HepG2 (cell line): Measurements from ENCODE around the gene RHOC. TPM values are rescaled to one million over a fixed set of nuclear protein-coding genes. Genes with fewer than 3 reads are reported as not detected.

Experiments
- ATAC-seq: fragments of 200-7000 bp; cut with Tn5 transposase; 3 replicates; pipeline ENCODE4 v1.9.1; 2020; ENCODE audit warnings: mild to moderate bottlenecking, moderate library complexity
- BruUV-seq: library from RNA; stranded (reverse); fragments of 400-500 nt; replicated peaks from 2 replicates; lab custom pipeline; 2021; lab: Mats Ljungman, UMichigan
- CTCF ChIA-PET: fragments of 300-600 bp; formaldehyde crosslinking; extraction: SDS; loops from one replicate; lab custom pipeline; 2021; ENCODE audit warnings: low total read pairs, inconsistent platforms, low intra/inter-chr PET ratio; lab: Yijun Ruan, JAX
- POLR2A ChIA-PET: fragments of 350-600 bp; sonication (Branson Sonifier 250); formaldehyde crosslinking; loops from one replicate; lab custom pipeline; 2020; ENCODE audit warnings: antibody characterized with exemption, inconsistent platforms; lab: Yijun Ruan, JAX
- DNase-seq: peaks from one replicate; pipeline ENCODE4 v3.0.0-alpha.2; 2015; ENCODE audit warnings: low spot score
- FAIRE-seq: peaks from 3 replicates; lab custom pipeline; 2011; peaks lifted over from hg19 to GRCh38; lab: Jason Lieb, UNC
- H2AFZ ChIP-seq: one replicate; pipeline ENCODE4 v1.6.1; 2011; ENCODE audit warnings: low read length, inconsistent platforms
- H3K27ac ChIP-seq: fragments of 300-600 bp; 3 replicates; pipeline ENCODE4 v1.8.0; 2011; ENCODE audit warnings: mixed run types, mild to moderate bottlenecking, mixed read lengths, low read length, inconsistent platforms; ENCODE audit not compliant: insufficient read depth; ENCODE audit errors: extremely low read length
- H3K27me3 ChIP-seq, 2 experiments: fragments of 200-600 bp in 1 of 2; 2 replicates in 1 of 2; 3 replicates in 1 of 2; pipeline versions ENCODE4 v1.6.0 to v1.8.0; 2011; ENCODE audit warnings: low read length in 2 of 2, mild to moderate bottlenecking in 2 of 2, moderate library complexity in 2 of 2, inconsistent platforms in 1 of 2; ENCODE audit not compliant: insufficient read depth in 2 of 2, control insufficient read depth in 1 of 2
- H3K36me3 ChIP-seq, 2 experiments: fragments of 200-600 bp in 1 of 2; replicated peaks in 1 of 2; 2 replicates in 1 of 2; 3 replicates in 1 of 2; pipeline versions ENCODE4 v1.5.1 to v1.8.0; 2011; ENCODE audit warnings: low read length in 2 of 2, inconsistent platforms in 1 of 2; ENCODE audit not compliant: insufficient read depth in 2 of 2, control insufficient read depth in 1 of 2
- H3K4me1 ChIP-seq: 2 replicates; pipeline ENCODE4 v1.5.1; 2012; ENCODE audit warnings: low read length, inconsistent platforms; ENCODE audit not compliant: insufficient read depth
- H3K4me2 ChIP-seq: 2 replicates; pipeline ENCODE4 v1.6.0; 2011; ENCODE audit warnings: low read depth, low read length, inconsistent platforms
- H3K4me3 ChIP-seq, 3 experiments: fragments of 200-600 bp in 1 of 3; sonication (generic), shearing (Covaris generic) in 1 of 3; replicated peaks in 1 of 3; 2 replicates each; pipeline ENCODE4 v1.5.1; 2011 to 2016; ENCODE audit warnings: low read length in 3 of 3, inconsistent platforms in 2 of 3, low read depth in 2 of 3, mild to moderate bottlenecking in 2 of 3, control low read depth in 1 of 3, mixed read lengths in 1 of 3; ENCODE audit not compliant: insufficient read depth in 1 of 3
- H3K79me2 ChIP-seq: one replicate; pipeline ENCODE4 v1.6.1; 2011; ENCODE audit warnings: low read length, inconsistent platforms; ENCODE audit not compliant: insufficient read depth
- H3K9ac ChIP-seq: 2 replicates; pipeline ENCODE4 v1.6.0; 2011; ENCODE audit warnings: mild to moderate bottlenecking, low read depth, low read length, inconsistent platforms; ENCODE audit not compliant: insufficient read depth
- H3K9me3 ChIP-seq: 2 replicates; pipeline ENCODE4 v1.5.1; 2012; ENCODE audit warnings: mild to moderate bottlenecking, low read length
- H4K20me1 ChIP-seq: 2 replicates; pipeline ENCODE4 v1.6.0; 2011; ENCODE audit warnings: inconsistent platforms, mild to moderate bottlenecking, low read length, moderate library complexity; ENCODE audit not compliant: insufficient read depth
- ATM ChIP-seq: fragments of 450-650 bp; IDR thresholded peaks from 2 replicates; pipeline ENCODE4 v1.7.1; 2017; ENCODE audit warnings: mild to moderate bottlenecking, borderline replicate concordance
- CENPX ChIP-seq: sonication (generic); formaldehyde crosslinking; IDR thresholded peaks from 2 replicates; pipeline ENCODE4 v1.9.0; 2021; ENCODE audit warnings: mild to moderate bottlenecking, missing genetic modification reagents, moderate library complexity
- ELF4 ChIP-seq: sonication (generic); formaldehyde crosslinking; IDR thresholded peaks from 2 replicates; pipeline ENCODE4 v1.5.0; 2020; ENCODE audit warnings: missing genetic modification reagents, mild to moderate bottlenecking, moderate library complexity, borderline replicate concordance
- GATA4 ChIP-seq: sonication (generic); IDR thresholded peaks from 2 replicates; pipeline ENCODE4 v1.6.1; 2016; ENCODE audit warnings: antibody characterized with exemption, low read depth, borderline replicate concordance
- HBP1 ChIP-seq: IDR thresholded peaks from 2 replicates; pipeline ENCODE4 v1.6.1; 2016; ENCODE audit warnings: low read depth, control low read depth
- KLF6 ChIP-seq: IDR thresholded peaks from 2 replicates; pipeline ENCODE4 v1.8.0; 2016; ENCODE audit warnings: missing biosample characterization, missing genetic modification reagents
- MAF1 ChIP-seq: sonication (generic); formaldehyde crosslinking; IDR thresholded peaks from 2 replicates; pipeline ENCODE4 v1.5.0; 2020; ENCODE audit warnings: missing genetic modification reagents, borderline replicate concordance
- SNRNP70 ChIP-seq: fragments of 200-400 bp; formaldehyde crosslinking; IDR thresholded peaks from 2 replicates; pipeline ENCODE4 v1.6.1; 2017; ENCODE audit warnings: mild to moderate bottlenecking, low read depth, low read length, moderate library complexity
- THYN1 ChIP-seq: sonication (generic); formaldehyde crosslinking; IDR thresholded peaks from 2 replicates; pipeline ENCODE4 v1.8.1; 2023; ENCODE audit warnings: low read depth, mild to moderate bottlenecking, moderate library complexity, missing genetic modification reagents, borderline replicate concordance
- ZC3H13 ChIP-seq: sonication (generic); formaldehyde crosslinking; IDR thresholded peaks from 2 replicates; pipeline ENCODE4 v1.8.1; 2023; ENCODE audit warnings: mild to moderate bottlenecking, missing genetic modification reagents, moderate library complexity
- ZNF230 ChIP-seq: sonication (generic); formaldehyde crosslinking; IDR thresholded peaks from 2 replicates; pipeline ENCODE4 v1.4.0; 2020; ENCODE audit warnings: mild to moderate bottlenecking, missing genetic modification reagents
- ZNF33A ChIP-seq: sonication (generic); formaldehyde crosslinking; IDR thresholded peaks from 2 replicates; pipeline ENCODE4 v1.5.1; 2020; ENCODE audit warnings: missing genetic modification reagents, mild to moderate bottlenecking, moderate library complexity, borderline replicate concordance
- ZNF703 ChIP-seq: sonication (generic); formaldehyde crosslinking; IDR thresholded peaks from 2 replicates; pipeline ENCODE4 v1.5.1; 2020; ENCODE audit warnings: missing genetic modification reagents, mild to moderate bottlenecking, moderate library complexity, borderline replicate concordance
- ZNF773 ChIP-seq: sonication (generic); formaldehyde crosslinking; IDR thresholded peaks from 2 replicates; pipeline ENCODE4 v1.4.0; 2020; ENCODE audit warnings: missing genetic modification reagents, borderline replicate concordance
- ZNF775 ChIP-seq: sonication (generic); formaldehyde crosslinking; IDR thresholded peaks from 2 replicates; pipeline ENCODE4 v1.4.0; 2020; ENCODE audit warnings: missing genetic modification reagents, mild to moderate bottlenecking, moderate library complexity, borderline replicate concordance
- whole genome bisulfite sequencing: methylation state at CpG from one replicate; pipeline ENCODE4 v1.1.6; 2017; ENCODE audit warnings: low lambda C conversion rate; 5-methylcytosine and 5-hydroxymethylcytosine counted together
- in situ Hi-C: cut with HindIII; loops from 2 replicates; pipeline ENCODE4 v1.10.0; 2017; ENCODE audit warnings: low pct_unique_long_range_greater_than_20kb; ENCODE audit not compliant: extremely low pct_ligation_motif_present
- intact Hi-C: fragments of 100-400 bp; cut with micrococcal nuclease; formaldehyde crosslinking; loops from one replicate; pipeline ENCODE4 v1.10.0; 2022; ENCODE audit not compliant: unreplicated experiment
- polyA plus RNA-seq, 8 experiments: library from polyadenylated mRNA; depleted of rRNA in 3 of 8; stranded (reverse) in 7 of 8; unstranded in 1 of 8; fragments of >200 nt; fragmentation: Illumina TruSeq in 4 of 8; extraction: Trizol in 4 of 8; gene quantifications; 2 replicates each; pipeline versions ENCODE4 v1.2.1 to v1.2.3, GENCODE V29; 2011 to 2016; ENCODE audit warnings: low read depth in 4 of 8, missing spikeins in 1 of 8, mixed read lengths in 1 of 8; ENCODE audit not compliant: insufficient read depth in 1 of 8
- total RNA-seq, 5 experiments: library from RNA; depleted of rRNA; stranded (reverse); fragments of >200 nt; fragmentation: Illumina TruSeq; extraction: Trizol; gene quantifications; 2 replicates each; pipeline ENCODE4 v1.2.3, GENCODE V29; 2016; ENCODE audit warnings: low read depth in 1 of 5

RHOC gene
- total and polyA plus RNA-seq, 2 of the 13 experiments (the other 11 are each of a cell fraction or from before 2014, with no cell fraction given) = 64.3 to 182 TPM

- in situ Hi-C loops = no loop called here
- Histone ChIP-seq H3K36me3 (peaks cover 17 to 45% of the 10 kb centered on the region in 2 experiments), H3K79me2 (peaks cover 9% of the 10 kb centered on the region), H2AFZ (no peak overlapping the region), H3K27ac (no peak overlapping the region), H3K4me3 (no peak overlapping the region), H3K4me2 (no peak overlapping the region), H4K20me1 (no peaks in the 10 kb centered on the region), H3K9ac (no peak overlapping the region), H3K9me3 (no peaks in the 10 kb centered on the region), H3K27me3 (no peaks in the 10 kb centered on the region), H3K4me1 (no peaks in the 10 kb centered on the region)
- DNase-seq (no peak), ATAC-seq (no peak), FAIRE-seq (no peak)
- BruUV-seq = no TSS peak
- CTCF ChIA-PET = no interaction called here
- intact Hi-C loops = no loop called here
- POLR2A ChIA-PET = interaction anchor here (0.9 to 2.0 kb wide), 3 partner anchors 9 to 15 kb away, joined by 3 to 12 read pairs (median 4); partner anchors contain the start of gene MOV10
- WGBS = 100% methylated on average over 4 of the region's 9 CpGs
- no peak for TF ChIP-seq SNRNP70
- TF ChIP-seq ZNF703 = no peak
- TF ChIP-seq ZNF773 (CRISPR knock-in tag) = no peak
- TF ChIP-seq CENPX (CRISPR knock-in tag) = no peak
- TF ChIP-seq THYN1 = no peak
- TF ChIP-seq ZNF775 (CRISPR knock-in tag) = no peak
- no peak for TF ChIP-seq ZNF33A
- TF ChIP-seq ZC3H13 (CRISPR knock-in tag) = no peak
- no peak for TF ChIP-seq KLF6 (CRISPR knock-in tag)
- TF ChIP-seq ZNF230 = no peak
- TF ChIP-seq ATM = no peak
- TF ChIP-seq MAF1 (CRISPR knock-in tag) = no peak
- no peak for TF ChIP-seq GATA4
- no peak for TF ChIP-seq HBP1 (CRISPR knock-in tag)
- no peak for TF ChIP-seq ELF4 (CRISPR knock-in tag)
These were observed 17.6 kb downstream of the RHOC start for GRCh38 chr1:112689196-112689841.
